Stomach smooth muscle (tissue), 2 donors: Measurements from ENCODE around the gene TTC32.
"Not testable (repeated sequence)": the region's sequence is repeated elsewhere in the genome, so short reads cannot be mapped to it uniquely, and the experiment has no call there.

ENCODE experiments used
- H3K27ac ChIP-seq: one replicate; pipeline ENCODE4 v1.7.0; 2013; ENCODE audit warnings: mild to moderate bottlenecking, low read length, inconsistent platforms
- H3K27me3 ChIP-seq, 2 donors: one replicate each; pipeline ENCODE4 v1.7.0; 2013; ENCODE audit warnings: low read length in 2 of 2; ENCODE audit not compliant: insufficient read depth in 2 of 2, control insufficient read depth in 1 of 2
- H3K36me3 ChIP-seq, 2 donors: one replicate each; pipeline ENCODE4 v1.7.0; 2013; ENCODE audit warnings: low read length in 2 of 2; ENCODE audit not compliant: control insufficient read depth in 2 of 2, insufficient read depth in 2 of 2
- H3K4me1 ChIP-seq: one replicate; pipeline ENCODE4 v1.7.0; 2013; ENCODE audit warnings: low read length; ENCODE audit not compliant: control insufficient read depth, insufficient read depth
- H3K4me3 ChIP-seq, 2 donors: one replicate each; pipeline ENCODE4 v1.7.0; 2013; ENCODE audit warnings: low read length in 2 of 2
- H3K9ac ChIP-seq, 2 donors: one replicate each; pipeline ENCODE4 v1.7.0; 2013; ENCODE audit warnings: low read length in 2 of 2, mild to moderate bottlenecking in 1 of 2
- H3K9me3 ChIP-seq, 2 donors: one replicate each; pipeline ENCODE4 v1.7.0; 2013; ENCODE audit warnings: low read length in 2 of 2; ENCODE audit not compliant: control insufficient read depth in 2 of 2
- donor health status: healthy.
- donor health status: Pancreatic carcinoma.

TTC32 gene

DNA sequence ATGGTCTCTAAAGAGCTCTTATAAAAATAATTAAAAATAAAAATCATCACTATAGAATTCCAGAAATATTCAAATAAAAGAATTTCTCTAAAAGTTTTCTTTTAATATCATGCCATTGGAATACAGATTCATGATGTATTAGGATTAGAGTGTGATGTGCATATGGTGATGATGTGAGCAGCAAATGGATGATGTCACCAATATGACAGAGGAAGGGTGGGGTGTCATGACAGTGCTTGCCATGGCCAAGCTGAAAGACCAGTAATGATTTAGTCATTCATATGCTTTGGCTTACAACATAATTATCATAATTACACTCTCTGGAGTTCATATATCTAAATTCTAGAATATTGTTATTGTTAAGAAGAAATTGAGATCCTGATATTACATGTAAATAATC lies 27.4 kb upstream of the TTC32 start:
- Histone ChIP-seq H3K9ac (no peak overlapping the region), H3K36me3 (peaks cover 8 to 13% of the 10 kb centered on the region in 2 donors), H3K27me3 (no peaks in the 10 kb centered on the region), H3K4me1 (no peaks in the 10 kb centered on the region), H3K4me3 (no peak overlapping the region), H3K27ac (no peak overlapping the region), H3K9me3 (peaks cover 0 to 5% of the 10 kb centered on the region in 2 donors)

DNA sequence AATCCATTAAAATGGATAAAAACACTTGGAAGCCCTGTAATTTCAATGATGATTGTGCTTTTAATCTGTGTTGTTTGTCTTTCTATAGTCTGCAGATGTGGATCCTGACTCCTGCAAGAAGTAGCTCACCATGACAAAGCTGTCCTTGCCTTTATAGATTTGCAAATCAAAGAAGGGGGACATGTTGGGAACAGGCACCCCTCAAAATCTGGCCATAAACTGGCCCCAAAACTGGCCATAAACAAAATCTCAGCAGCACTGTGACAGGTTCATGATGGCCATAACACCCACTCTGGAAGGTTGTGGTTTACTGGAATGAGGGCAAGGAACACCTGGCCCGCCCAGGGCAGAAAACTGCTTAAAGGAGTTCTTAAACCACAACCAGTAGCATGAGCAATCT lies 26.0 kb upstream of the TTC32 start:
- not testable (repeated sequence) for H3K9me3 ChIP-seq, H3K27me3 ChIP-seq, H3K9ac ChIP-seq, H3K4me1 ChIP-seq, H3K27ac ChIP-seq, H3K4me3 ChIP-seq
- peaks cover 8 to 13% of the 10 kb centered on the region in 2 donors for H3K36me3 ChIP-seq

DNA sequence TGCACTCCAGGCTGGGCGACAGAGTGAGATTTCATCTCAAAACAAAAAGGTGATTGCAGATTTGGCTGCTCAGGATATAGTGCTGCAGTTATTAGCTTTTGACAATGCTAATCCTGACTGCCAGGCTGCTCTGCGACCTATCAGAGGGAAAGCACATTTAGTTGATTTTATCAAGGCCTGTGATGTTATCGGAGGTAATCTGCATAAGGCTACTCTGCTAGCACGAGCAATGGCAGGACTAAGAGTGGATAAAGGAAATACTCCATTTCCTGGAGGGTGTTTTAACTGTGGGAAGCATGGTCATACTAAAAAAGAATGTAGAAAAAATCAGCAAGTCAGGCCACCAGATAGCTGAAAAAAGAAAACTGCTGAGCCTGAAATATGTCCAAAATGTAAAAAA lies 22.7 kb upstream of the TTC32 start:
- not testable (repeated sequence) for H3K4me3 ChIP-seq, H3K27me3 ChIP-seq, H3K36me3 ChIP-seq, H3K27ac ChIP-seq, H3K9me3 ChIP-seq, H3K9ac ChIP-seq, H3K4me1 ChIP-seq

DNA sequence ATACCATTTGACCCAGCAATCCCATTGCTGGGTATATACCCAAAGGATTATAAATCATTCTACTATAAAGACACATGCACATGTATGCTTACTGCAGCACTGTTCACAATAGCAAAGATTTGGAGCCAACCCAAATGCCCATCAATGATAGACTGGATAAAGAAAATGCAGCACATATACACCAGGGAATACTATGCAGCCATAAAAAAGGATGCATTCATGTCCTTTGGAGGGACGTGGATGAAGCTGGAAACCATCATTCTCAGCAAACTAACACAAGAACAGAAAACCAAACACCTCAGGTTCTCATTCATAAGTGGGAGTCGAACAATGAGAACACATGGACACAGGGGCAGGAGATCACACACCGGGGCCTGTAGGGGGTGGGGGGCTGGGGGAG lies 20.4 kb upstream of the TTC32 start:
- not testable (repeated sequence) for H3K9ac ChIP-seq, H3K9me3 ChIP-seq, H3K27me3 ChIP-seq, H3K4me1 ChIP-seq, H3K27ac ChIP-seq, H3K4me3 ChIP-seq, H3K36me3 ChIP-seq

DNA sequence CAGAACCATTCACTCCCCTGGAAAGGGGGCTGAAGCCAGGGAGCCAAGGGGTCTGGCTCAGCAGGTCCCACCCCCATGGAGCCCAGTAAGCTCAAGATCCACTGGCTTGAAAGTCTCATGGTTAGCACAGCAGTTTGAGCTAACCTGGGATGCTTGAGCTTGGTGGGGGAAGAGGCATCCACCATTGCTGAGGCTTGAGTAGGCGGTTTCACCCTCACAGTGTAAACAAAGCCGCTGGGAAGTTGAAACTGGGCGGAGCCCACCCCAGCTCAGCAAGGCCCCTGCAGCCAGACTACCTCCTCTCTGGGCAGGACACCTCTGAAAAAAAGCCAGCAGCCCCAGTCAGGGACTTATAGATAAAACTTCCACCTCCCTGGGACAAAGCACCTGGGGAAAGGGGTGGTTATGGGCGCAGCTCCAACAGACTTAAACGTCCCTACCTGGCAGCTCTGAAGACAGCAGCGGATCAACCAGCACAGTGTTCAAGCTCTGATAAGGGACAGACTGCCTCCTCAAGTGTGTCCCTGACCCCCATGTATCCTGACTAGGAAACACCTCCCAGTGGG lies 14.7 kb upstream of the TTC32 start:
- peaks cover 5 to 7% of the 10 kb centered on the region in 2 donors for H3K36me3 ChIP-seq
- H3K4me1 ChIP-seq, result no peaks in the 10 kb centered on the region
- H3K27me3 ChIP-seq, result no peaks in the 10 kb centered on the region
- H3K9me3 ChIP-seq, result no peaks in the 10 kb centered on the region
- no peak overlapping the region for H3K27ac ChIP-seq
- no peak overlapping the region for H3K9ac ChIP-seq
- no peak overlapping the region for H3K4me3 ChIP-seq

DNA sequence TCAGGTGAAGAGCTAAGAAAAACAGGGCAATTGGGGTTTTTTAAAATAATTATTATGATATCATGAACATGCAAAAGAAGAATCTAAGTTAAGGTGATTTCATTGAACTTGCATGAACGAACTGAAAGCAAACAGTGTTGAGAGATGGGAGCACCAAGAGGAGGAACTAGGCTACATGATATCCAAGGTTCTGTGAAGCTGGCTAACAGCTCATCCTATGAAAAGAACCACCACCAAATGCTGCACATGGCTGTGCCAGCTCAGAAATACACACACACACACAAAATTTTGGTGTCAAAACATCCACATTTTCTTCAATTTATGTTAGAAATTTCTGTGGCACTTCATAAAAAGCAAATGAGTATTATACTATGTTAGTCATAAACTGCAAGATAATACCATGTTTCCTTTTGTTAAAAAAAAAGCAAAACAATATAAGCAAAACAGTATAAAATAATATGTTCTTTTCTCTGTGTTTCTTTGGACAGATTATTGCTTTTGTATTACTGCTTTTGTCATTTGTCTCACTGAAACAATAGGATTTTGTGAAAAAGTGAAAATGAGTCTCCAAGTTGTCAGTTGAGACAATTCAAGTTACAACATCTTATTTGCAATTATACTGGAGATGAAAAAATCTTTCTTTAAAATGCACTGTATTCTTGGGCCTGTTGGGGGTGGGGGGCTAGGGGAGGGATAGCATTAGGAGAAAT lies 12.6 kb upstream of the TTC32 start:
- peaks cover 5 to 7% of the 10 kb centered on the region in 2 donors for H3K36me3 ChIP-seq
- H3K9me3 ChIP-seq, result no peaks in the 10 kb centered on the region
- no peak overlapping the region for H3K4me3 ChIP-seq
- H3K27ac ChIP-seq, result no peak overlapping the region
- H3K9ac ChIP-seq, result no peak overlapping the region
- H3K4me1 ChIP-seq, result no peaks in the 10 kb centered on the region
- H3K27me3 ChIP-seq, result no peaks in the 10 kb centered on the region

DNA sequence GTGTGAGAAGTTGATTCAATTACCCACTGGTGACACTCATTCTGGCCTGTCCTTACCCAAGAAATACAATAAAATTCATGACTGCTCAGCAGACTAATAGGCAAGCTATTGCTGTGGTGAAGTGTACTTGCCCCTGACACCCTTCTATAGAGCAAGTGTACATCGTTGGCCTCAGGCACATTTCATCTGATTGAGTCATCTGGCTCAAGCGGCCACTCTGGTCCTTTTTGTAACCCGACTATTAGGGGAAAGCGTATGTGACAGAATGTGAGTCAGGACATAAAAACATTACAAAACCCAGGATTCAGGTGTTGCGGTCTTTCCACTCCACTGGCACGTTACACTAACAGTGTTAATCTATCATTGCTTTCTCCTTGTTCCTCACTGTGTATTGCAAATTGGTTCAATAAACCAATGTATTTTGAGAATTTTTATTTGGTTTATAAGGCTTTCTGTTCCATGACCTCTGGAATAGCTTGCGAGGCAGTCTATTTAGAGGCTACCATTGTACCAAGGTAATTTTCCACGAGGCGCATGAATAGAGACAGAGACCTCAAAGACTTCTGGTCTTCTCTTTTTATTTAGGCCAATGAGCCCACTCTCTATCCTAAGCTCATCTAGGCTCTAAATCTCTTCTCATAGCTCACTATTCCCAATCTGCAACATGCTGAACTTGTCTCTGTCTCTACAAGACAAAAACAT lies 10.2 kb upstream of the TTC32 start:
- no peaks in the 10 kb centered on the region for H3K27me3 ChIP-seq
- no peaks in the 10 kb centered on the region for H3K4me1 ChIP-seq
- H3K9ac ChIP-seq, result no peak overlapping the region
- H3K36me3 ChIP-seq, result peaks cover 5 to 7% of the 10 kb centered on the region in 2 donors
- no peak overlapping the region for H3K27ac ChIP-seq
- H3K9me3 ChIP-seq, result no peaks in the 10 kb centered on the region
- H3K4me3 ChIP-seq, result no peak overlapping the region

DNA sequence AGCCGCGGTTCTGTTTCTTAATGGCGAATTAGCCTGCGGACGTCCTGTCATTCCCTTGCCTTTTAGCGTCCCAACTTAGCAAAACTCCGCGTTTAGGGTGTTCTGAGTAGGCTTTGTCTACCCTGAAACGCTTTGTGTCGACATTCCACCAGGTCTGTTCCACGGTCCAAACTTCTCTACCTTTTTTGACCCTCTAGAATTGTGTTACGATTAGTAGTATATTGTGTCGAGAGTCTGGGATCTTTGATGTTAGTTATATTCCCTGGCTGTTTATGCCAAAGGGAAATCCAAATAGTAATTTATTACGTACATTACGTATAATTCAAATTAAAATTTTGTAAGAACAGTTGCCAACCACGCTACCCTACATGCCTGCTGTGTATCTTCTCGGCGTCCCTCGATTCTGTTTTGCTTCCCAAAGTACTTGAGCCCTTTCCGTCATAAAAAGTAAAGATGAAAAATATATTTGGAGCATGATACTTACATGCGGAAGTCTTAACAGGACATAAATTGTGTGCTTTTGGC lies 495 bp upstream of the TTC32 start:
- H3K4me1 ChIP-seq, result peaks cover 18% of the 10 kb centered on the region
- no peaks in the 10 kb centered on the region for H3K36me3 ChIP-seq
- H3K27ac ChIP-seq, result peak overlapping the region; percentile 94
- H3K27me3 ChIP-seq, result no peaks in the 10 kb centered on the region
- H3K9ac ChIP-seq, result peak overlapping the region; percentile 95 to 100
- no peaks in the 10 kb centered on the region for H3K9me3 ChIP-seq
- peak overlapping the region; percentile 89 to 96 for H3K4me3 ChIP-seq

DNA sequence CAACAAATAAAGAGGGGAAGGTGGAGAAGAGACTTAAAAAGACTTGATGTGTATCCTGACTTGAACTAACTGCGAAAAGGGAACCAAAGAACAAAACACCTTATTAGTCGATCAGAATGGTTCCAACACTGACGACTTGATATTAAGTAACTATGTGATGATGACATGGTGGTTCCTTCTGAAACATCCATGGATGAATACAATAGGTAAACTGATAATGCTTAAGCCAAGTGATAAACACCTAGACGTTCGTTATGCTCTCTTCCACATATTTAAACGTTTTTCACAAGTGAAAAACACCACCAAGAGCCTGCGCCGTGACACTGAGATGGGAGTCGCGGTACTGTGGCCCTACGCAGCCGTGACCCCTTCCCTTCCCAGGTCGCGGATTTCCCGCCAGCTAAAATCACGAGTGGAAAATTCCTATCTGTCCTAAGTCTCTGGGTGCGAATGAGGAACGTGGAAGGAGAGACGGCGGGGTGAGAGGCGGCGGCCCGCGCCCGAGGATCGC lies 797 bp downstream of the TTC32 start:
- H3K4me1 ChIP-seq, result peaks cover 18% of the 10 kb centered on the region

DNA sequence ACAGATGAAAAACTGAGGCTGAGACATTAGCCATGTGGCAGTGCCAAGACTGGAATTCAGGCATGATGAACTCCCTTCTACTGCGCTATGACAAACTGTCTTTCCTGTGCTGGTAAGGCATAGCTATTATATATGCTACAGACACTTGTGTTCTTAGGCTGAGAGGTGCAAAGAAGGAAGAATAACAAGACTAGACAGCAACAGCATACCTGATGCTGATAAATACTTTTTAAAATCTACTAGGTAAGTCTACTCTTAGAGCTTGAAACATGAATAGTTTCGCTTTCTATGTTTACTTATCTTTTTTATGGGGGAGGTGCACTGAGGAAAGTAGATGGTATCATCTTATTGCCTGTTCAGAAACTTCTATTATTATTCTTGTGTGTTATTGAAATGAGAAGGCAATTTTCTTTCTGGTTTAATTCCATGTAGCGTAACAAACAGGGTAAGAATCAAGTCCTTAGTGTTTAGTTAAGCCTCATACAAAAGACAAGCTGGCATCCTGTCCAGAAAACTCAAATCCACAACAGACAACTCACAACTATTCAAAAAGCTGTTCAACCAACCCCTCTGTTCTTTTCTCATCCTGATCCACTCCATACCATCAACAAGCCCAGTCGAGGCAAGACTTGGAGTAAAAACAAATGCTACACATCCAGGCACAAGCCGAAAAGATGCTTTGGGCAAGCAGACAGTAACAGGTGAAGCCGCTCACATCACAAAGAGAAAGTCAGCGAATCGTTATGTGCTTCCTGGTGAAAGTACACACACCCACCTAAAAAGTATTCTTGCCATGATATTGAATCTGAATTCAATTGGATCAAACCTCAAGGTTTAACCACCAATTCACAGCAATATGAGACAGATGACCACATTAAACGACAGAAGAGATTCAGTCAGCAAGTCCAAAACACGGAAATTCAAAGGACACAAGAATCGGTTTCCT lies 1.5 kb downstream of the TTC32 start:
- Histone ChIP-seq H3K9ac (peak overlapping the region; percentile 95 to 100), H3K36me3 (no peaks in the 10 kb centered on the region), H3K4me3 (peak overlapping the region; percentile 89 to 96), H3K27me3 (no peaks in the 10 kb centered on the region), H3K4me1 (peaks cover 18% of the 10 kb centered on the region), H3K9me3 (no peaks in the 10 kb centered on the region), H3K27ac (peak overlapping the region; percentile 94)

More for the DNA sequence above, 797 bp downstream of the TTC32 start:
- Histone ChIP-seq H3K9ac (peak overlapping the region; percentile 95 to 100), H3K27ac (peak overlapping the region; percentile 94), H3K9me3 (no peaks in the 10 kb centered on the region), H3K36me3 (no peaks in the 10 kb centered on the region), H3K27me3 (no peaks in the 10 kb centered on the region), H3K4me3 (peak overlapping the region; percentile 89 to 96)
